Measurements from ENCODE around the gene ARHGAP26. TPM values are rescaled to one million over a fixed set of nuclear protein-coding genes. Genes with fewer than 3 reads are reported as not detected.

ARHGAP26 gene
- total and polyA plus RNA-seq, 2 of the 4 experiments (the other 2 are of a cell fraction): 0.54 to 0.56 TPM

DNA sequence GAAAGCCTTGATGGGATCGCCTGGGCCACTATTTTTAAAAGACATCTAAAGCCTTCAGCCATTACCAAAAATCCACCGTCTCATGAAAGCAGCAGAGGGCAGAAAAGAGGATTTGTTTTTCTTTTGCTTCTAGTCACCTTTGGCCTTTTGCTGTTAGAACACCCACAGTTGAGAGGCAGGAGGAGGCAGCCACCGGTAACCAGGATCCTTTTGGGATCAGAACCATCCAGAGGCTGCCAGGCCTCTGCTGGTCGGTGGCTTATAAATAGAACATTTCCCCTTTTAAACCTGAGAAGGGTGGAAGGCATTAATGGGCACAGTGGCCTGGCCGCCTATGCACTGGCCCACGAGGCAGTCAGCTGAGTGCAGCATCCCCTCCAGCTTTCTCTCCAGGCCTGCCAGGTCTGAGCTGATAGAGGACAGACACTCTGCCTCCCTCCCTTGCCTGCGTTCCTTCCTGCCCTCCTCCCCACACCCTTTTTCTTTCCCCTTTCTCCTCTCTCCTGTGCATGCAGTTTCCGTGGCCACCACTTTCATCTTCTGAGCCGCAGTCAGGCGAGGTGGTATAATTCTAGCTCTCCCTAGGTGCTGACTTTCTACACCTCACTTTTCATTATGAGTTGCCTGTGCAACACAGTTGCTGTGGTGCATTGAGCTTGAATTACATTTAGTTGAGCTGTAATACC, 253.4 kb downstream of the ARHGAP26 start (continued):
- no peak for TF ChIP-seq FOS (IDR thresholded peaks at IDR 0.05; ENCODE audit: low read depth, low read length)
- no peak for TF ChIP-seq CHD1 (IDR thresholded peaks at IDR 0.05; ENCODE audit: low read depth, low read length)

DNA sequence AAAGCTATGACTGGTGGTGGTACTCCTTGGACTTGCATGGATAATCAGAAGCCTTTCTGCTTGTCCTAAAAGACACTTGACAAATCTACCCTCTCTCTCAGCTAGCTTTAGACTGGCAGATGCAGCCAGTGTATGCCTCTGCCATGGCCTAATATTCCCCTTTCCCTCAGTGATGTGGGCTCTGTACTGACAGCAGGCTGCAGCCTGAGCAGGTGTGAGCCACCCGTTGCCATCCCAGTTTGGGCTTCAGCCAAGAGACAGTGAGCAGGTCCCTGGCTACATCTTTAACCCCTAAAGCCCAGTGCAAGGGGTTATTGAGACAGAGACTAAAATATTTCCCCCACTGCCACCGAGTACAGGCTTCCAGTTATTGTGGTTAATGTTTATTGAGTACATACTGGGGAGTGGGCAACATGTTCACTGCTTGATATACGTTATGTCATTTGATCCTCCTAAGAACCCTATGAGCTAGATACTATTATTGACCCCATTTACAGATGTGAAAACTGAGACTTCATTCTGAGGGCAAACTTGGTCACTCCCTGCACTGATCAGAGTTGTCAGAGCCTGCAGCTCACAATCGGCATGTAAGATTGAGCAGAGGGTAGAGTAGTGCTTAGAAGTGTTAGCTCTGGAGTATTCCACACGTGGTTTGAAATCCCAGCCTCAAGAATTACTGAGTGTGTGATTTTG, 254.2 kb downstream of the ARHGAP26 start:
- no peaks in the 10 kb centered on the region for H3K79me1 ChIP-seq (ENCODE audit: low read depth in 1 of 2, low read length in 2 of 2)
- 0 out of 2 replicates have a peak overlapping the region, but pooled peaks have one; percentile 55 for H3K14ac ChIP-seq (replicated peaks; ENCODE audit: low read depth, low read length)
- no peak for DNase-seq
- intact Hi-C loops (cut with micrococcal nuclease) (loop anchor here (10.0 kb wide), 1 partner anchor 150 kb away; no protein-coding TSS in a partner anchor), in situ Hi-C loops (cut with MboI; ENCODE audit: low sequenced_read_pairs) (loop anchor here (25.0 kb wide), 1 partner anchor 1163 kb away; no protein-coding TSS in a partner anchor), dilution Hi-C loops (cut with HindIII; ENCODE audit: low sequenced_read_pairs, unreplicated experiment) (no loop called here)
- H2AK9ac ChIP-seq (replicated peaks; ENCODE audit: low read depth, low read length, poor library complexity): no peak overlapping the region
- no peak overlapping the region for H3K23ac ChIP-seq (ENCODE audit: low read depth, low read length)
- H3K56ac ChIP-seq (ENCODE audit: extremely low read depth, insufficient read depth, low read length): no peak overlapping the region
- ATAC-seq (ENCODE audit: low read depth): no peak
- H4K91ac ChIP-seq (ENCODE audit: insufficient read depth, low read depth, low read length): no peak overlapping the region
- H3K27ac ChIP-seq (ENCODE audit: insufficient read depth, low read length): no peak overlapping the region
- ChIA-PET CTCF (interaction anchor here (1.1 kb wide), 1 partner anchor 27 kb away, joined by 3 read pairs; no protein-coding TSS in a partner anchor), POLR2A (ENCODE audit: unreplicated experiment) (no interaction called here)
- TF ChIP-seq CHD1 (IDR thresholded peaks at IDR 0.05; ENCODE audit: low read depth, low read length) (no peak), BHLHE40 (IDR thresholded peaks at IDR 0.05; ENCODE audit: low read depth, low read length) (no peak), CEBPB (IDR thresholded peaks at IDR 0.05; ENCODE audit: low read depth, low read length) (no peak), RAD21 (IDR thresholded peaks at IDR 0.05; ENCODE audit: low read length) (no peak), POLR2A (IDR thresholded peaks at IDR 0.05; ENCODE audit: low read depth, low read length) (no peak), MAFK (IDR thresholded peaks at IDR 0.05; ENCODE audit: low read depth, low read length) (no peak), MAZ (IDR thresholded peaks at IDR 0.05; ENCODE audit: borderline replicate concordance, low read depth, low read length) (no peak), MXI1 (IDR thresholded peaks at IDR 0.05; ENCODE audit: borderline replicate concordance, low read depth, low read length) (no peak), NFE2L2 (IDR thresholded peaks at IDR 0.05; ENCODE audit: low read depth, low read length) (no peak), RCOR1 (IDR thresholded peaks at IDR 0.05; ENCODE audit: insufficient replicate concordance, low read length) (no peak), FOS (IDR thresholded peaks at IDR 0.05; ENCODE audit: low read depth, low read length) (no peak), RFX5 (IDR thresholded peaks at IDR 0.05; ENCODE audit: low read depth, low read length) (no peak)
- TF ChIP-seq, protein P1, sequence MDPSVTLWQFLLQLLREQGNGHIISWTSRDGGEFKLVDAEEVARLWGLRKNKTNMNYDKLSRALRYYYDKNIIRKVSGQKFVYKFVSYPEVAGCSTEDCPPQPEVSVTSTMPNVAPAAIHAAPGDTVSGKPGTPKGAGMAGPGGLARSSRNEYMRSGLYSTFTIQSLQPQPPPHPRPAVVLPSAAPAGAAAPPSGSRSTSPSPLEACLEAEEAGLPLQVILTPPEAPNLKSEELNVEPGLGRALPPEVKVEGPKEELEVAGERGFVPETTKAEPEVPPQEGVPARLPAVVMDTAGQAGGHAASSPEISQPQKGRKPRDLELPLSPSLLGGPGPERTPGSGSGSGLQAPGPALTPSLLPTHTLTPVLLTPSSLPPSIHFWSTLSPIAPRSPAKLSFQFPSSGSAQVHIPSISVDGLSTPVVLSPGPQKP (IDR thresholded peaks at IDR 0.05; ENCODE audit: borderline replicate concordance, low read depth, low read length): no peak
- no peak overlapping the region for H3K4ac ChIP-seq (ENCODE audit: low read depth, low read length)
- no TSS peak for BruUV-seq (replicated peaks)
- H2AFZ ChIP-seq (replicated peaks; ENCODE audit: low read length, poor library complexity): no peak overlapping the region
- no peaks in the 10 kb centered on the region for H3K27me3 ChIP-seq (ENCODE audit: control insufficient read depth, insufficient read depth, low read length)
- 0 out of 2 replicates have a peak overlapping the region, but pooled peaks have one; percentile 23 for H2BK20ac ChIP-seq (ENCODE audit: low read depth, low read length)
- no peaks in the 10 kb centered on the region for H4K20me1 ChIP-seq (ENCODE audit: insufficient read depth, low read length)
- H3K18ac ChIP-seq (ENCODE audit: low read depth, low read length): no peak overlapping the region
- no peak overlapping the region for H3K9ac ChIP-seq (ENCODE audit: low read depth, low read length)
- peaks cover 23% of the 10 kb centered on the region for H3K4me1 ChIP-seq (ENCODE audit: control insufficient read depth, insufficient read depth, low read length)
- H2AK5ac ChIP-seq (ENCODE audit: low read depth, low read length): peak overlapping the region; percentile 31; the same call in 1 of the 2 replicates
- H2BK5ac ChIP-seq (ENCODE audit: low read depth, low read length, poor library complexity, severe bottlenecking): no peak overlapping the region
- H3K9me1 ChIP-seq (ENCODE audit: insufficient read depth, low read length): peaks cover 3% of the 10 kb centered on the region; the same call in 1 of the 2 replicates
- H3K4me2 ChIP-seq (ENCODE audit: low read depth, low read length): no peak overlapping the region
- H2BK15ac ChIP-seq (ENCODE audit: low read depth, low read length): 0 out of 3 replicates have a peak overlapping the region, but pooled peaks have one; percentile 11
- WGBS, 2 experiments (ENCODE audit: extremely low coverage in 2 of 2, insufficient read length in 1 of 2): 60% methylated on average over 2 of the region's 5 CpGs; no CpG with 5 or more reads in 1 of the 2 experiments
- no peaks in the 10 kb centered on the region for H3K36me3 ChIP-seq (ENCODE audit: control insufficient read depth, insufficient read depth, low read length)
- H2BK120ac ChIP-seq (ENCODE audit: low read depth, low read length): no peak overlapping the region; the same call in 1 of the 2 replicates
- H4K8ac ChIP-seq (ENCODE audit: low read depth in 2 of 2, low read length in 2 of 2): no peak overlapping the region
- H3K4me3 ChIP-seq (ENCODE audit: insufficient read depth, low read depth, low read length): no peak overlapping the region
- H3K9me3 ChIP-seq (ENCODE audit: control insufficient read depth, insufficient read depth, low read length): no peaks in the 10 kb centered on the region
- no peak overlapping the region for H4K5ac ChIP-seq (ENCODE audit: low read depth, low read length)
